A549 treated with Mapracorat at 1 μM for 4 hours (cell line): ENCODE data around the gene MMP14. TPM values are rescaled to one million over a fixed set of nuclear protein-coding genes. Genes with fewer than 3 reads are reported as not detected.

Experiments used
- total RNA-seq: library from RNA; stranded (reverse); fragments of 200-300 nt; extraction: Qiagen RNA extraction; gene quantifications from 5 replicates; pipeline ENCODE4 v1.2.3, GENCODE V29; 2022

Gene MMP14
- 0.33 to 1.1 TPM (median 0.76 TPM) in 5 replicates for total RNA-seq

GRCh38 chr14:22836301-22837113 lies at the start of gene MMP14:
MMP14 (plus strand) TSS chr14:22836585; CDS start chr14:22836818, 233 bp downstream.

GRCh38 chr14:22814941-22815713 lies 21.3 kb upstream of the MMP14 start, which contains the start of gene SLC7A7:
SLC7A7 (minus strand) TSS chr14:22815435; CDS start chr14:22813398, 2,037 bp downstream.

GRCh38 chr14:22829661-22830442 lies 6.5 kb upstream of the MMP14 start, which contains the start of gene MRPL52:
MRPL52 (plus strand) TSS chr14:22829887; CDS start chr14:22829913, 26 bp downstream.

GRCh38 chr14:22871224-22872032 lies 35.0 kb downstream of the MMP14 start, which contains the start of gene LRP10:
LRP10 (plus strand) TSS chr14:22871740; CDS start chr14:22872304, 564 bp downstream.

GRCh38 chr14:22883173-22883976 lies 47.0 kb downstream of the MMP14 start, which contains the start of gene REM2:
REM2 (plus strand) TSS chr14:22883222; CDS start chr14:22883288, 66 bp downstream.

Other genes starting within 250 kb of the MMP14 start
- gene DAD1, start 247.4 kb upstream of the MMP14 start, total RNA-seq: 349 to 380 TPM (median 371 TPM) in 5 replicates
- gene ABHD4, start 238.3 kb upstream of the MMP14 start, total RNA-seq: 44.8 to 49.5 TPM (median 46.0 TPM) in 5 replicates
- gene OR6J1, start 192.2 kb upstream of the MMP14 start, total RNA-seq: not detected in 5 replicates
- gene OXA1L, start 69.9 kb upstream of the MMP14 start, total RNA-seq: 154 to 166 TPM (median 161 TPM) in 5 replicates
- gene SLC7A7, start 21.1 kb upstream of the MMP14 start, total RNA-seq: 18.9 to 28.4 TPM (median 21.2 TPM) in 5 replicates
- gene MRPL52, start 6.7 kb upstream of the MMP14 start, total RNA-seq: 135 to 217 TPM (median 193 TPM) in 5 replicates
- gene LRP10, start 35.2 kb downstream of the MMP14 start, total RNA-seq: 60.9 to 82.6 TPM (median 74.7 TPM) in 5 replicates
- 0.35 to 0.52 TPM (median 0.45 TPM) in 5 replicates for gene REM2, start 46.6 kb downstream of the MMP14 start, total RNA-seq
- gene RBM23, start 82.6 kb downstream of the MMP14 start, total RNA-seq: 57.8 to 62.3 TPM (median 60.4 TPM) in 5 replicates
- 90.0 to 119 TPM (median 102 TPM) in 5 replicates for gene PRMT5, start 92.8 kb downstream of the MMP14 start, total RNA-seq
- 34.9 to 40.9 TPM (median 38.2 TPM) in 5 replicates for gene HAUS4, start 120.5 kb downstream of the MMP14 start, total RNA-seq
- 31.8 to 41.3 TPM (median 36.1 TPM) in 5 replicates for gene AJUBA, start 146.0 kb downstream of the MMP14 start, total RNA-seq
- gene C14orf93, start 173.6 kb downstream of the MMP14 start, total RNA-seq: 2.4 to 3.4 TPM (median 3.1 TPM) in 5 replicates
- 300 to 334 TPM (median 316 TPM) in 5 replicates for gene PSMB5, start 198.3 kb downstream of the MMP14 start, total RNA-seq
- not detected in 5 replicates for gene PSMB11, start 205.6 kb downstream of the MMP14 start, total RNA-seq
- 2.8 to 5.2 TPM (median 4.7 TPM) in 5 replicates for gene CDH24, start 220.9 kb downstream of the MMP14 start, total RNA-seq